Measurements from ENCODE around the gene SPEN.
A peak's percentile ranks its signal among the peaks of the same experiment; 100 is the strongest.
"Not testable (repeated sequence)": the region's sequence is repeated elsewhere in the genome, so short reads cannot be mapped to it uniquely, and the experiment has no call there.

Gene SPEN

GRCh38 chr1:15808955-15809354 lies 38.6 kb upstream of the SPEN start:
- Histone ChIP-seq H3K27ac (ENCODE audit: low read depth, low read length, severe bottlenecking) (no peak overlapping the region), H3K4me3 (ENCODE audit: extremely low read depth, insufficient read depth, low read length, poor library complexity, severe bottlenecking) (no peak overlapping the region), H3K4me1 (ENCODE audit: control insufficient read depth, insufficient read depth, low read length, poor library complexity, severe bottlenecking) (peaks cover 2% of the 10 kb centered on the region), H3K36me3 (ENCODE audit: control insufficient read depth, insufficient read depth, low read length) (no peaks in the 10 kb centered on the region), H3K9me3 (ENCODE audit: control insufficient read depth, low read length) (no peaks in the 10 kb centered on the region)
- WGBS, 2 experiments (ENCODE audit: insufficient coverage in 2 of 2) = 86 to 100% methylated on average over 1 of the region's 1 CpG

GRCh38 chr1:15810073-15810472 lies 37.4 kb upstream of the SPEN start:
- Histone ChIP-seq H3K36me3 (ENCODE audit: control insufficient read depth, insufficient read depth, low read length) (no peaks in the 10 kb centered on the region), H3K27ac (ENCODE audit: low read depth, low read length, severe bottlenecking) (no peak overlapping the region), H3K4me3 (ENCODE audit: extremely low read depth, insufficient read depth, low read length, poor library complexity, severe bottlenecking) (no peak overlapping the region), H3K4me1 (ENCODE audit: control insufficient read depth, insufficient read depth, low read length, poor library complexity, severe bottlenecking) (peaks cover 2% of the 10 kb centered on the region), H3K9me3 (ENCODE audit: control insufficient read depth, low read length) (no peaks in the 10 kb centered on the region)
- WGBS, 2 experiments (ENCODE audit: insufficient coverage in 2 of 2) = 100% methylated on average over 1 of the region's 1 CpG; no CpG with 5 or more reads in 1 of the 2 experiments

GRCh38 chr1:15816674-15817073 lies 30.8 kb upstream of the SPEN start:
- H3K36me3 ChIP-seq (ENCODE audit: control insufficient read depth, insufficient read depth, low read length) = no peaks in the 10 kb centered on the region

GRCh38 chr1:15820478-15820877 lies 27.0 kb upstream of the SPEN start:
- Histone ChIP-seq H3K4me1 (ENCODE audit: control insufficient read depth, insufficient read depth, low read length, poor library complexity, severe bottlenecking) (no peaks in the 10 kb centered on the region), H3K27ac (ENCODE audit: low read depth, low read length, severe bottlenecking) (no peak overlapping the region), H3K4me3 (ENCODE audit: extremely low read depth, insufficient read depth, low read length, poor library complexity, severe bottlenecking) (no peak overlapping the region), H3K9me3 (ENCODE audit: control insufficient read depth, low read length) (no peaks in the 10 kb centered on the region), H3K36me3 (ENCODE audit: control insufficient read depth, insufficient read depth, low read length) (no peaks in the 10 kb centered on the region)
- WGBS, 2 experiments (ENCODE audit: insufficient coverage in 2 of 2) = 96 to 100% methylated on average over 2 of the region's 3 CpGs

More at GRCh38 chr1:15816674-15817073, 30.8 kb upstream of the SPEN start:
- no peaks in the 10 kb centered on the region for H3K4me1 ChIP-seq (ENCODE audit: control insufficient read depth, insufficient read depth, low read length, poor library complexity, severe bottlenecking)
- no peak overlapping the region for H3K27ac ChIP-seq (ENCODE audit: low read depth, low read length, severe bottlenecking)
- H3K4me3 ChIP-seq (ENCODE audit: extremely low read depth, insufficient read depth, low read length, poor library complexity, severe bottlenecking) = no peak overlapping the region
- WGBS, 2 experiments (ENCODE audit: insufficient coverage in 2 of 2) = 100% methylated on average over 1 to 4 of the region's 5 CpGs
- no peaks in the 10 kb centered on the region for H3K9me3 ChIP-seq (ENCODE audit: control insufficient read depth, low read length)

- Histone ChIP-seq H3K4me3 (ENCODE audit: extremely low read depth, insufficient read depth, low read length, poor library complexity, severe bottlenecking) (no peak overlapping the region), H3K27ac (ENCODE audit: low read depth, low read length, severe bottlenecking) (no peak overlapping the region), H3K9me3 (ENCODE audit: control insufficient read depth, low read length) (no peaks in the 10 kb centered on the region), H3K4me1 (ENCODE audit: control insufficient read depth, insufficient read depth, low read length, poor library complexity, severe bottlenecking) (no peaks in the 10 kb centered on the region), H3K36me3 (ENCODE audit: control insufficient read depth, insufficient read depth, low read length) (no peaks in the 10 kb centered on the region)
Measured at GRCh38 chr1:15825800-15826199, 21.7 kb upstream of the SPEN start.

- WGBS, 2 experiments (ENCODE audit: insufficient coverage in 2 of 2) = 97 to 100% methylated on average over 3 to 4 of the region's 6 CpGs
- no peaks in the 10 kb centered on the region for H3K9me3 ChIP-seq (ENCODE audit: control insufficient read depth, low read length)
- peaks cover 1% of the 10 kb centered on the region for H3K4me1 ChIP-seq (ENCODE audit: control insufficient read depth, insufficient read depth, low read length, poor library complexity, severe bottlenecking)
- H3K4me3 ChIP-seq (ENCODE audit: extremely low read depth, insufficient read depth, low read length, poor library complexity, severe bottlenecking) = no peak overlapping the region
- H3K27ac ChIP-seq (ENCODE audit: low read depth, low read length, severe bottlenecking) = no peak overlapping the region
- no peaks in the 10 kb centered on the region for H3K36me3 ChIP-seq (ENCODE audit: control insufficient read depth, insufficient read depth, low read length)
Measured at GRCh38 chr1:15826810-15827507, 20.5 kb upstream of the SPEN start.

- not testable (repeated sequence) for H3K9me3 ChIP-seq (ENCODE audit: control insufficient read depth, low read length); H3K27ac ChIP-seq (ENCODE audit: low read depth, low read length, severe bottlenecking); H3K36me3 ChIP-seq (ENCODE audit: control insufficient read depth, insufficient read depth, low read length); H3K4me3 ChIP-seq (ENCODE audit: extremely low read depth, insufficient read depth, low read length, poor library complexity, severe bottlenecking); H3K4me1 ChIP-seq (ENCODE audit: control insufficient read depth, insufficient read depth, low read length, poor library complexity, severe bottlenecking)
- 96 to 100% methylated on average over 1 to 7 of the region's 15 CpGs for WGBS, 2 experiments (ENCODE audit: insufficient coverage in 2 of 2)
Measured at GRCh38 chr1:15827567-15827966, 19.9 kb upstream of the SPEN start.

- Histone ChIP-seq H3K36me3 (ENCODE audit: control insufficient read depth, insufficient read depth, low read length) (peaks cover 11% of the 10 kb centered on the region), H3K4me1 (ENCODE audit: control insufficient read depth, insufficient read depth, low read length, poor library complexity, severe bottlenecking) (peaks cover 13% of the 10 kb centered on the region)
- H3K27ac ChIP-seq (ENCODE audit: low read depth, low read length, severe bottlenecking); H3K9me3 ChIP-seq (ENCODE audit: control insufficient read depth, low read length); H3K4me3 ChIP-seq (ENCODE audit: extremely low read depth, insufficient read depth, low read length, poor library complexity, severe bottlenecking): not testable (repeated sequence)
- 89 to 98% methylated on average over 6 of the region's 14 CpGs for WGBS, 2 experiments (ENCODE audit: insufficient coverage in 2 of 2)
Measured at GRCh38 chr1:15828931-15829330, 18.6 kb upstream of the SPEN start.

GRCh38 chr1:15830258-15830657 lies 17.2 kb upstream of the SPEN start:
- Histone ChIP-seq H3K9me3 (ENCODE audit: control insufficient read depth, low read length) (no peaks in the 10 kb centered on the region), H3K4me3 (ENCODE audit: extremely low read depth, insufficient read depth, low read length, poor library complexity, severe bottlenecking) (no peak overlapping the region), H3K36me3 (ENCODE audit: control insufficient read depth, insufficient read depth, low read length) (peaks cover 11% of the 10 kb centered on the region), H3K4me1 (ENCODE audit: control insufficient read depth, insufficient read depth, low read length, poor library complexity, severe bottlenecking) (peaks cover 13% of the 10 kb centered on the region), H3K27ac (ENCODE audit: low read depth, low read length, severe bottlenecking) (no peak overlapping the region)
- WGBS, 2 experiments (ENCODE audit: insufficient coverage in 2 of 2) = 60% methylated on average over 1 of the region's 1 CpG; no CpG with 5 or more reads in 1 of the 2 experiments

GRCh38 chr1:15833069-15833679 lies 14.3 kb upstream of the SPEN start:
- H3K9me3 ChIP-seq (ENCODE audit: control insufficient read depth, low read length) = no peaks in the 10 kb centered on the region
- H3K4me3 ChIP-seq (ENCODE audit: extremely low read depth, insufficient read depth, low read length, poor library complexity, severe bottlenecking) = peak overlapping the region; percentile 73

GRCh38 chr1:15833842-15834405 lies 13.6 kb upstream of the SPEN start:
- Histone ChIP-seq H3K4me3 (ENCODE audit: extremely low read depth, insufficient read depth, low read length, poor library complexity, severe bottlenecking) (peak overlapping the region; percentile 73), H3K27ac (ENCODE audit: low read depth, low read length, severe bottlenecking) (peak overlapping the region; percentile 100), H3K36me3 (ENCODE audit: control insufficient read depth, insufficient read depth, low read length) (peaks cover 11% of the 10 kb centered on the region), H3K9me3 (ENCODE audit: control insufficient read depth, low read length) (no peaks in the 10 kb centered on the region), H3K4me1 (ENCODE audit: control insufficient read depth, insufficient read depth, low read length, poor library complexity, severe bottlenecking) (peaks cover 16% of the 10 kb centered on the region)
- 4% methylated on average over 6 to 7 of the region's 10 CpGs for WGBS, 2 experiments (ENCODE audit: insufficient coverage in 2 of 2)

More at GRCh38 chr1:15833069-15833679, 14.3 kb upstream of the SPEN start:
- Histone ChIP-seq H3K27ac (ENCODE audit: low read depth, low read length, severe bottlenecking) (no peak overlapping the region), H3K36me3 (ENCODE audit: control insufficient read depth, insufficient read depth, low read length) (peaks cover 11% of the 10 kb centered on the region), H3K4me1 (ENCODE audit: control insufficient read depth, insufficient read depth, low read length, poor library complexity, severe bottlenecking) (peaks cover 16% of the 10 kb centered on the region)
- WGBS, 2 experiments (ENCODE audit: insufficient coverage in 2 of 2) = 96 to 97% methylated on average over 17 to 19 of the region's 24 CpGs

Measured in mesodermal cell (in vitro differentiated cells).